Naive B cell (primary cell): Measurements from ENCODE around the gene SEC14L2. TPM values are rescaled to one million over a fixed set of nuclear protein-coding genes. Genes with fewer than 3 reads are reported as not detected.

ENCODE experiments used
- ATAC-seq, 2 donors: fragments of 150-1000 bp; cut with Tn5 transposase; 2 replicates each; pipeline ENCODE4 v1.10.0; 2021; ENCODE audit warnings: low read depth in 2 of 2, mild to moderate bottlenecking in 2 of 2, moderate library complexity in 2 of 2
- DNase-seq: peaks from one replicate; pipeline ENCODE4 v3.0.0; 2022
- H3K27ac Mint-ChIP-seq, 6 donors: one replicate each; pipeline ENCODE4 v1.8.0; 2020 to 2022; ENCODE audit warnings: mild to moderate bottlenecking in 6 of 6, mixed read lengths in 6 of 6, moderate library complexity in 5 of 6, inconsistent platforms in 2 of 6
- H3K27me3 Mint-ChIP-seq, 3 donors: one replicate each; pipeline ENCODE4 v1.8.0; 2021 to 2022; ENCODE audit warnings: mixed read lengths in 3 of 3, mild to moderate bottlenecking in 1 of 3
- H3K36me3 Mint-ChIP-seq, 2 donors: one replicate each; pipeline ENCODE4 v1.8.0; 2020 to 2022; ENCODE audit warnings: mixed read lengths in 2 of 2, inconsistent platforms in 1 of 2, mild to moderate bottlenecking in 1 of 2
- H3K4me1 Mint-ChIP-seq, 3 donors: one replicate each; pipeline ENCODE4 v1.8.0; 2020 to 2022; ENCODE audit warnings: mixed read lengths in 3 of 3, inconsistent platforms in 1 of 3, mild to moderate bottlenecking in 1 of 3, moderate library complexity in 1 of 3
- H3K4me3 Mint-ChIP-seq, 8 donors: one replicate each; pipeline ENCODE4 v1.8.0; 2020 to 2022; ENCODE audit warnings: mild to moderate bottlenecking in 8 of 8, mixed read lengths in 8 of 8, moderate library complexity in 8 of 8, inconsistent platforms in 2 of 8
- H3K9me3 Mint-ChIP-seq, 7 donors: one replicate each; pipeline ENCODE4 v1.8.0; 2020 to 2022; ENCODE audit warnings: mixed read lengths in 7 of 7, mild to moderate bottlenecking in 5 of 7, inconsistent platforms in 2 of 7, moderate library complexity in 1 of 7
- polyA plus RNA-seq, 6 donors: library from polyadenylated mRNA; unstranded; fragments of 300-500 nt; fragmentation: Illumina TruSeq; gene quantifications; one replicate each; pipeline ENCODE4 v1.2.3, GENCODE V29; 2021; ENCODE audit warnings: low read depth in 6 of 6

The SEC14L2 gene
- polyA plus RNA-seq, 6 donors from 2014 or later = 0.60 to 2.6 (median 1.0) TPM

GRCh38 chr22:30385942-30386341, 10.9 kb upstream of the SEC14L2 start:
- H3K4me1 Mint-ChIP-seq = peaks cover 17 to 20% (median 18%) of the 10 kb centered on the region in 3 donors
- no peaks in the 10 kb centered on the region for H3K27me3 Mint-ChIP-seq
- no peaks in the 10 kb centered on the region for H3K36me3 Mint-ChIP-seq
- peak overlapping the region in 4 of 6 donors; percentile 27 to 76 (median 53) for H3K27ac Mint-ChIP-seq
- ATAC-seq = no peak
- DNase-seq = no peak
- H3K9me3 Mint-ChIP-seq = no peaks in the 10 kb centered on the region
- H3K4me3 Mint-ChIP-seq = peak overlapping the region in 7 of 8 donors; percentile 6 to 93 (median 81)

- no peak for DNase-seq
- Mint-ChIP-seq H3K9me3 (no peaks in the 10 kb centered on the region), H3K36me3 (no peaks in the 10 kb centered on the region), H3K4me3 (peak overlapping the region; percentile 62 to 93 (median 86)), H3K27me3 (no peaks in the 10 kb centered on the region), H3K4me1 (peaks cover 22 to 26% (median 24%) of the 10 kb centered on the region in 3 donors), H3K27ac (peak overlapping the region in 2 of 6 donors; percentile 73 to 93)
- no peak for ATAC-seq
Observed at GRCh38 chr22:30386608-30386959, 10.2 kb upstream of the SEC14L2 start.

GRCh38 chr22:30386960-30387827, 9.6 kb upstream of the SEC14L2 start, which contains the start of gene RNF215:
RNF215 (minus strand) TSS chr22:30387411; CDS start chr22:30387313, 98 bp downstream.
- peaks cover 23 to 30% (median 28%) of the 10 kb centered on the region in 3 donors for H3K4me1 Mint-ChIP-seq
- ATAC-seq (peak; percentile 83 to 87), DNase-seq (peak; percentile 84)
- H3K27me3 Mint-ChIP-seq = no peaks in the 10 kb centered on the region
- no peaks in the 10 kb centered on the region for H3K9me3 Mint-ChIP-seq
- peak within 1 kb of the TSS in 5 of 6 donors; percentile 73 to 93 (median 88) for H3K27ac Mint-ChIP-seq
- H3K36me3 Mint-ChIP-seq = no peaks in the 10 kb centered on the region
- H3K4me3 Mint-ChIP-seq = peak within 1 kb of the TSS; percentile 78 to 93 (median 87)

DNA sequence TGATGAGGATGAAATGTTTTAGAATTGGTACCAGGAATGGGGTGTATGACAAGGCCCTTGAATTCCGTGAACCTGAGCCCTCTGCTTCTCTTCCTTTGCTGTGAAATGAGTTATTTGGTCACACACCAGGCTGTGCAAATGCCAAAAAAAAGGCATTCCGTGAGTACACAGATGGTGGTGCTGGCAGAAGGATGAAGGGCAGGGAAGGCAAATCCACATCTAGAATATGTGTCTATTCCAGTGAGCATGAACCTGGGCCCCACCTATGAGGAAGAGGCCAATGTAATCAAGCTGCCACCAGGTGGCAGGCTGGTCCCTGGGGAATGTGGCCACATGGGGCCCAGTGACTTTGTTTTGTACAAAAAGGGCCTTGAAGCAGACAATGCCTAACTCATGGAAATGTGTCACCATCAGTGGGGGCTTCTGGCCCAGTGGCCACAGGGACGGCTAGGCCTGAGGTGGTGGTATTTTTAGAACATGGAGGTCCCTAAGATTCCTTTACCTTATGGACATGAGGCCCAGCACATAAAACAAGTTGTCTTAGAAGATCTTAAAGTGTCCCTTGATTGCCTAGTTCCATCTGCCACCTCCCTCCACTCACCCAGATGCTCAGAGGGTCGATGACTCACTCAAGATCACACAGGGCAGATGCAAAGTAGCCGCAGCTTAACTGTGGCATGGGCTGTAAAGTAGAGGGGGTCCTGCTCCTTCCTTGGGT, 5.7 kb upstream of the SEC14L2 start:
- Mint-ChIP-seq H3K4me1 (peaks cover 33 to 39% (median 36%) of the 10 kb centered on the region in 3 donors), H3K27me3 (peaks cover 9 to 14% (median 10%) of the 10 kb centered on the region in 3 donors), H3K9me3 (no peaks in the 10 kb centered on the region), H3K27ac (peak overlapping the region in 5 of 6 donors; percentile 78 to 90 (median 88)), H3K4me3 (peak overlapping the region in 3 of 8 donors; percentile 10 to 42 (median 20)), H3K36me3 (no peaks in the 10 kb centered on the region)
- ATAC-seq (peak; percentile 64 to 67), DNase-seq (peak; percentile 80)

- Mint-ChIP-seq H3K36me3 (no peaks in the 10 kb centered on the region), H3K9me3 (no peaks in the 10 kb centered on the region)
Observed at GRCh38 chr22:30392661-30393321, 4.0 kb upstream of the SEC14L2 start.

GRCh38 chr22:30393322-30393680, 3.5 kb upstream of the SEC14L2 start:
- H3K36me3 Mint-ChIP-seq = no peaks in the 10 kb centered on the region
- DNase-seq (no peak), ATAC-seq (no peak)
- H3K27me3 Mint-ChIP-seq = peaks cover 14 to 32% (median 24%) of the 10 kb centered on the region in 3 donors
- no peaks in the 10 kb centered on the region for H3K9me3 Mint-ChIP-seq
- H3K4me3 Mint-ChIP-seq = no peak overlapping the region
- peaks cover 28 to 38% (median 35%) of the 10 kb centered on the region in 3 donors for H3K4me1 Mint-ChIP-seq
- H3K27ac Mint-ChIP-seq = peak overlapping the region in 1 of 6 donors; percentile 80

More at GRCh38 chr22:30392661-30393321, 4.0 kb upstream of the SEC14L2 start:
- Mint-ChIP-seq H3K4me3 (peak overlapping the region in 2 of 8 donors; percentile 4 to 65), H3K27me3 (peaks cover 14 to 27% (median 19%) of the 10 kb centered on the region in 3 donors), H3K27ac (peak overlapping the region in 1 of 6 donors; percentile 71), H3K4me1 (peaks cover 25 to 39% (median 32%) of the 10 kb centered on the region in 3 donors)
- DNase-seq = no peak
- no peak for ATAC-seq

DNA sequence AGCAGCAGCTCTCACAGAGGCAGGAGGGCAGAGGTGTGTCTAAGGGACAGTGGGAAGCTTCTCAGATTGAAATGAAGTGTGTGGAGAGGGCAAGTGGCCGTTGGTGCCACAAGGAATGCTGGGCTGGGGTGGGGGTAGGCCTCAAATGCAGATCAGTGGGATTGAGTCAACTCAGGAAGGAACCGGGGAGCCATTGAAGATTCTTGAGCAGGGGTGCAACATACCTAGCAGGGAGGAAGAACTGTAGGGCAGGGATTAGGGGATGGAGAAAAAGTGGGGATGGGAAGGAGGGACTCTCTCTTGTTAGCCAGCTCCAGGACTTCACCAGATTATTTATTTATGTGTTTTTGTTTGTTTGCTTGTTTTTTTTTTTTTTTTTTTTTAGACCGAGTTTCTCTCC, 2.9 kb upstream of the SEC14L2 start:
- H3K27me3 Mint-ChIP-seq = peaks cover 20 to 38% (median 30%) of the 10 kb centered on the region in 3 donors
- H3K4me3 Mint-ChIP-seq = peak overlapping the region in 1 of 8 donors; percentile 69
- H3K27ac Mint-ChIP-seq = peak overlapping the region in 1 of 6 donors; percentile 56

DNA sequence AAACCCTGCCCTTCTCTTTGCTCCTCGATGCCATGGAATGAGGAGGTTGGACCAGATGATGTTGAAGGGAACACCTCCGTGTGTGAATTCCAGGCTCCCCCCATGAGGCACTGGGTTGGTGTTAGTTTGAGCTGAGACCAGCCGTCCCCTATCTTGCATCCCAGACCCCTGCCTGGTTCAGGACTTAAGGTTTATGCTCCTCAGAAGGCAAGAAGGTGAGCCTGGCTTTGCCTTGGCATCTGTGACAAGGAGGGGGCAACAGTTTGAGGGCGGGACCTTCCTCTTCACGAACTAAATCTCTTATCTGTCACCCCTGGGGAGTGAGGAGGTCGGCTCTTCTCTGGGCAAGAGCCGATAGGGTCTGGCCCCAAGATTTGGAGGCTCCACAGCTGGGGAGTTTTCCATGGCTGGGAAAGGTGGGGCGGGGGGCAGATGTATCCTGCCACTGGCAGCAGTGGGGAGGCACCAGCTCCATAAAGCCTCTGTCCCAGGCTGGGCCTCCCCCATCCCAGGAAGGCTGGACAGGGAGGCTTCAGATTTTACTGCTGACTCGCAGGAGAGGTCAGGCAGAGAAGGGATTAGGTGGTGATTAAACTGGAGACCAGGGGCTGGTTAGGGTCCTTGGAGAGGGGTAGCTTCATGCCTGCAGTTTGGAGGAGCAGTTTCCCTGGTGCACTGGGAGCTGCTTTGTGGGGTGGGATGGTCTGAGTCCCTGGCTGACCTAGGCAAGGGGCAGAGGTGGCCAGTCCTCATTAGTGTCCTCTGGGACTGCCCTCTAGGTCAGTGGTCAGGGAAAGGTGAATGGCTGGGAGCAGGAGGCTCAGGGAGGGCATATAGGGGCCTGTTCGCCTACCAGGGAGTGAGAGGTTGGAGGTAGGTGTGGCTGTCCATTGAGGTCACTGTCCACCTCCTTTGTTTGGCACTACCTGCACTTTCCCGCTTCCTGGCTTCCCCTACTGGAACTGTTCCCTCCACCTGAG, 1.1 kb downstream of the SEC14L2 start:
- H3K27ac Mint-ChIP-seq = no peak overlapping the region
- DNase-seq (no peak), ATAC-seq (peak in 1 of 2 donors; percentile 9)
- H3K4me1 Mint-ChIP-seq = peaks cover 12 to 15% (median 14%) of the 10 kb centered on the region in 3 donors
- H3K36me3 Mint-ChIP-seq = no peaks in the 10 kb centered on the region
- H3K9me3 Mint-ChIP-seq = no peaks in the 10 kb centered on the region
- peak overlapping the region in 7 of 8 donors; percentile 15 to 82 (median 73) for H3K4me3 Mint-ChIP-seq
- H3K27me3 Mint-ChIP-seq = peaks cover 21 to 42% (median 35%) of the 10 kb centered on the region in 3 donors

More for the DNA sequence above, 2.9 kb upstream of the SEC14L2 start:
- H3K36me3 Mint-ChIP-seq = no peaks in the 10 kb centered on the region
- DNase-seq = no peak
- H3K9me3 Mint-ChIP-seq = no peaks in the 10 kb centered on the region
- peaks cover 28 to 35% (median 34%) of the 10 kb centered on the region in 3 donors for H3K4me1 Mint-ChIP-seq
- no peak for ATAC-seq

DNA sequence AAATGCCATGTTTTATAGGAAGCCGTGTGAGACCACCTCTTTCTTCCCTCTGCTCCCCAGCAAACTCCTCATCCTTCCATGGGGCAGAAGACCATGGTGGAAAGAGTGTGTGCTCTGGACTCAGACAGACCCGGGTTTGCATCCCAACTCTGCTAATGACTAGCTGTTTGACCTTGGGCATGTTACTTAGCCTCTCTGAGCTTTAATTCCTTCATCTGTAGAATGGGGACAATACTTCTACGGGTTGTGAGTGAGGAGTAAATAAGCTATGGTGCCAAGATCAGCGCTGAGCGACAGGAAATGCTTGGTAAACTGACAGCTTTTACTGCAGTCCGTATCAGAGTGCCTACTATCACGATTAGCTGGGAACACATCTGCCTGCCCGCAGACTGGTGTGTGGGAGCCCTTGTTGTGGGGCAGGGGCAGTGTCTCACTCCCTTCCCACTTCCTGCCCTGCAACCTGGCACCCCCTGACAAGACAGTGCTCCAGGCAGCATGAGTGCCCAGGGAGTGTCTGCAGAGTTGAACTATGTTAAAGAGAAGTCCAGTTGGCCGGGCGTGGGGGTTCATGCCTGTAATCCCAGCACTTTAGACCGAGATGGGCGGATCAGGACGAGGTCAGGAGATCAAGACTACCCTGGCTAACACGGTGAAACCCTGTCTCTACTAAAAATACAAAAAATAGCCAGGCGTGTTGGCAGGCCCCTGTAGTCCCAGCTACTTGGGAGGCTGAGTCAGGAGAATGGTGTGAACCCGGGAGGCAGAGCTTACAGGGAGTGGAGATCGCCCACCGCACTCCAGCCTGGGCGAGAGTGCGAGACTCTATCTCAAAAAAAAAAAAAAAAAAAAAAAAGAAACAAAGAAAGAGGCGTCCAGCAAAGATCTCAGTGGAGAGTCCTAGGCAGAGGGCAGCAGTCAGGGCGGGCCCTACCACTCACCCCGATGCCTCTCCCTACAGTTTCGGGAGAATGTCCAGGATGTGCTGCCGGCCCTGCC, 2.2 kb downstream of the SEC14L2 start:
- peaks cover 18 to 42% (median 35%) of the 10 kb centered on the region in 3 donors for H3K27me3 Mint-ChIP-seq
- no peaks in the 10 kb centered on the region for H3K36me3 Mint-ChIP-seq
- no peaks in the 10 kb centered on the region for H3K9me3 Mint-ChIP-seq
- H3K4me1 Mint-ChIP-seq = peaks cover 4 to 15% (median 14%) of the 10 kb centered on the region in 3 donors
- peak overlapping the region in 1 of 6 donors; percentile 82 for H3K27ac Mint-ChIP-seq
- DNase-seq = no peak
- H3K4me3 Mint-ChIP-seq = peak overlapping the region in 4 of 8 donors; percentile 54 to 80 (median 64)
- no peak for ATAC-seq

DNA sequence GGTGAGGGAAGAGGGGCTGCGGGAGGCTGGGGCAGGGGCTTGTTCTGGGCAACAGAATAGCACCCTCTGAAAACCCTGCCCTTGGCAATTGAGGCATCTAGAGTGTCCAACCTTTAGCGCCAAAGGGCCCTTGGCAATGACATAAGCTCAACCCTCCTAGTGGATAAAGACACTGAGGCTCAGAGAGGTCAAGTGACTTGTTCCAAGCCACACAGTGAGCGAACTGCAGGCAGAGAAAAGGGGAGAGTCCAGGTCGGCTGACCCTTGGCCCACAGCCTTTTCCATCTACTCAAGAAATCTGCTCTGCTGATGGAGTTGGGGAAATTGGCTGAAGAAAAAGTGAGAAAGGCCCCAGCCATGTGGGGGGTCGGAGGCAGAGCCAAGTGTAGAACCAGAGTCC, 2.9 kb downstream of the SEC14L2 start:
- H3K27ac Mint-ChIP-seq = peak overlapping the region in 1 of 6 donors; percentile 47

GRCh38 chr22:30400159-30400558, 3.3 kb downstream of the SEC14L2 start:
- no peak overlapping the region for H3K4me3 Mint-ChIP-seq
- no peaks in the 10 kb centered on the region for H3K9me3 Mint-ChIP-seq
- H3K27me3 Mint-ChIP-seq = peaks cover 18 to 37% (median 35%) of the 10 kb centered on the region in 3 donors
- peaks cover 4 to 15% (median 14%) of the 10 kb centered on the region in 3 donors for H3K4me1 Mint-ChIP-seq
- H3K36me3 Mint-ChIP-seq = no peaks in the 10 kb centered on the region
- no peak for DNase-seq
- no peak for ATAC-seq
- no peak overlapping the region for H3K27ac Mint-ChIP-seq

More for the DNA sequence above, 2.9 kb downstream of the SEC14L2 start:
- Mint-ChIP-seq H3K4me3 (peak overlapping the region in 1 of 8 donors; percentile 47), H3K36me3 (no peaks in the 10 kb centered on the region), H3K9me3 (no peaks in the 10 kb centered on the region), H3K4me1 (peaks cover 4 to 15% (median 14%) of the 10 kb centered on the region in 3 donors), H3K27me3 (peaks cover 18 to 39% (median 35%) of the 10 kb centered on the region in 3 donors)
- ATAC-seq (no peak), DNase-seq (no peak)
